ENCODE measurements around the gene MRPL4.
A peak's percentile ranks its signal among the peaks of the same experiment; 100 is the strongest.

MRPL4 gene

GRCh38 chr19:10290357-10290875 is 38.4 kb downstream of the MRPL4 start:
- DNase-seq, result peak; percentile 41

DNA sequence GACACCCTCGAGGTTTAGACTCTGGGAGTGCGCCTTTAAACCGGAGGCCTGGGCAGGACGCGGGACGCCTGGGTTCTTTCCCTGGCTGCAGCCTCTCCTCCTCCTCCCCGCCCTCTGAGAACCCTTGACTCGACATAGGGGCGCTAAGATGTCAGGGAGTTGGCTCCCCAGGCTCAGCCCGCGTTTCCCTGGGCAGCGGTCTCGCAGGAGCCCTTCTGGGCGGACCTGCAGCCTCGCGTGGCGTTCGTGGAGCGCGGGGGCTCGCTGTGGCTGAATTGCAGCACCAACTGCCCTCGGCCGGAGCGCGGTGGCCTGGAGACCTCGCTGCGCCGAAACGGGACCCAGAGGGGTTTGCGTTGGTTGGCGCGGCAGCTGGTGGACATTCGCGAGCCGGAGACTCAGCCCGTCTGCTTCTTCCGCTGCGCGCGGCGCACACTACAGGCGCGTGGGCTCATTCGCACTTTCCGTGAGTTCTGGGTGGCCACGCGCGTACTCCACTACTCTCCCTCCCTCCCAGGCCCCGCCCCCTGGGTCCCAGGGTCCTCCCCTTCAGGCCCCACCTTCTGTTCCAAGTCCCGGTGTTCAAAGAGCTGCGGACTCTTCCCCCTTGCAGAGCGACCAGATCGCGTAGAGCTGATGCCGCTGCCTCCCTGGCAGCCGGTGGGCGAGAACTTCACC is 39.0 kb downstream of the MRPL4 start:
- DNase-seq, result peak; percentile 56

DNA sequence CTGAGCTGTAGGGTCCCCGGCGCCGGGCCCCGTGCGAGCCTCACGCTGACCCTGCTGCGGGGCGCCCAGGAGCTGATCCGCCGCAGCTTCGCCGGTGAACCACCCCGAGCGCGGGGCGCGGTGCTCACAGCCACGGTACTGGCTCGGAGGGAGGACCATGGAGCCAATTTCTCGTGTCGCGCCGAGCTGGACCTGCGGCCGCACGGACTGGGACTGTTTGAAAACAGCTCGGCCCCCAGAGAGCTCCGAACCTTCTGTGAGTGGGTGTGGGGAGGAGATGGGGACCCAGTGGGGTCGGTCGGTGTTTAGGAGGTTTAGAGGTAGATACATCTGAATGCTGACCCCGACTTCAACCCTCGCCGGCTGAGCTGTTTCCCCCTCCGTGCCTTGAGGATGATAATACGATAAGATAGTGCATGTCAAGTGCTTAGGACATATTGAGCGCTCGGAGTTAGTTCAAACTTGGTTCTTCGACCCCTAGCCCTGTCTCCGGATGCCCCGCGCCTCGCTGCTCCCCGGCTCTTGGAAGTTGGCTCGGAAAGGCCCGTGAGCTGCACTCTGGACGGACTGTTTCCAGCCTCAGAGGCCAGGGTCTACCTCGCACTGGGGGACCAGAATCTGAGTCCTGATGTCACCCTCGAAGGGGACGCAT is 39.7 kb downstream of the MRPL4 start:
- no peak for DNase-seq

DNA sequence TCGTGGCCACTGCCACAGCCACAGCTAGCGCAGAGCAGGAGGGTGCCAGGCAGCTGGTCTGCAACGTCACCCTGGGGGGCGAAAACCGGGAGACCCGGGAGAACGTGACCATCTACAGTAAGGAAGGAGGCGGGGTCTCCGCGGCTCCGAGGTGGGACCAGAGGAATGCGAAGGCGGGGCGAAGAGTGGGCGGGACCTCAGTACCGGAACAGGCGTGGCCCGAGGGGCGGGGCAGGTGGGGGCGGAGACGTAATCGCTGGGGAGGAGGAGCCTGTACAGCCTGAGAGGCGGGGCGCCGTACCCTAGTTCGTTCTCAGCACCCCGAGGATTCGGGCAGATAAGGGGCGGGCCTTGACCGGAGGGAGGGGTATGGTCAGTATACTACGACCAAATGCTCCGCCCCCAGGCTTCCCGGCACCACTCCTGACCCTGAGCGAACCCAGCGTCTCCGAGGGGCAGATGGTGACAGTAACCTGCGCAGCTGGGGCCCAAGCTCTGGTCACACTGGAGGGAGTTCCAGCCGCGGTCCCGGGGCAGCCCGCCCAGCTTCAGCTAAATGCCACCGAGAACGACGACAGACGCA is 40.3 kb downstream of the MRPL4 start:
- peak; percentile 85 for DNase-seq

- DNase-seq, result no peak
These were observed 41.0 kb downstream of the MRPL4 start for GRCh38 chr19:10292789-10293636.

GRCh38 chr19:10293637-10294367 is 41.8 kb downstream of the MRPL4 start:
- no peak for DNase-seq

- no peak for DNase-seq
These were observed 42.3 kb downstream of the MRPL4 start for GRCh38 chr19:10294368-10294697.

DNA sequence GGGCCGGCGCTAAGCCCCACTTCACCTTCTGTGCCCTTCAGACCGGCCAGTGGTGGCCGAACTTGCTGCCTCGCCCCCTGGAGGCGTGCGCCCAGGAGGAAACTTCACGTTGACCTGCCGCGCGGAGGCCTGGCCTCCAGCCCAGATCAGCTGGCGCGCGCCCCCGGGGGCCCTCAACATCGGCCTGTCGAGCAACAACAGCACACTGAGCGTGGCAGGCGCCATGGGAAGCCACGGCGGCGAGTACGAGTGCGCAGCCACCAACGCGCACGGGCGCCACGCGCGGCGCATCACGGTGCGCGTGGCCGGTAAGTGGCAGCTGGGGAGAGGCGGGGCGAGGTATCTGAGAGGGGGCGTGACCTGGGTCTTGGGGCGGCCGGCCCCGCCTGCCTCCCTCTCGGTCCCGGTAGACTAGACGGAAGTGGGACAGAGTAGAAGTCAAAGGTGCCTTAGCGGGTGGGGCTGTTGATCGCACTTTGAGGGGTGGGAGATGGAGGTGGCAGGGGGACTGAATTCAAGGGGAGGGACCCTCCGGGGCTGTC is 43.4 kb downstream of the MRPL4 start:
- DNase-seq, result peak; percentile 32

DNA sequence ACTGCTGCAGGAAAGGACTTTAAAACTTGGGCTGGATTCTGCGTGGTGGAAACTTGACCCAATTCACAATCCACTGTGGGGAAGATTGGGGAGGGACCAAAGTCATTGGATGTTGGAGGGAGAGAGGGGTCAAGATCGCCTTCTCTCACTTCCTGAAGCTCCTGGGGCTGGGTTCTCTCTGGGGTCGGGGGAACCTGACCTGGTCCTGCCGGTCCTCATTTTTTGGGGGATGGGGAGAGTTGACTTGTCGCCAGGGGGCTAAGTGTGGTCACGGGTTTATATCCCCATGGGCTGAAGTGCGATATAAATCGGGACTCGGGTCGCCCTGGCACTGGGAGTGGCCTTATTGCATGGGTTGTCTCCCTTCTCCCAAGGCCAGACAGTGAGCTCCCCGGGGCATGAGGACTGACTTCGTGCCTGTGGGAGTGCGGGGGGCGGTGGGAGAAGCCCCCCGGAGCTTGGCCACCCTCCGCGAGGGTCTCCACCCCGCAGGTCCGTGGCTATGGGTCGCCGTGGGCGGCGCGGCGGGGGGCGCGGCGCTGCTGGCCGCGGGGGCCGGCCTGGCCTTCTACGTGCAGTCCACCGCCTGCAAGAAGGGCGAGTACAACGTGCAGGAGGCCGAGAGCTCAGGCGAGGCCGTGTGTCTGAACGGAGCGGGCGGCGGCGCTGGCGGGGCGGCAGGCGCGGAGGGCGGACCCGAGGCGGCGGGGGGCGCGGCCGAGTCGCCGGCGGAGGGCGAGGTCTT is 44.0 kb downstream of the MRPL4 start:
- peak; percentile 45 for DNase-seq

GRCh38 chr19:10299545-10300458 is 47.8 kb downstream of the MRPL4 start:
- no peak for DNase-seq

DNA sequence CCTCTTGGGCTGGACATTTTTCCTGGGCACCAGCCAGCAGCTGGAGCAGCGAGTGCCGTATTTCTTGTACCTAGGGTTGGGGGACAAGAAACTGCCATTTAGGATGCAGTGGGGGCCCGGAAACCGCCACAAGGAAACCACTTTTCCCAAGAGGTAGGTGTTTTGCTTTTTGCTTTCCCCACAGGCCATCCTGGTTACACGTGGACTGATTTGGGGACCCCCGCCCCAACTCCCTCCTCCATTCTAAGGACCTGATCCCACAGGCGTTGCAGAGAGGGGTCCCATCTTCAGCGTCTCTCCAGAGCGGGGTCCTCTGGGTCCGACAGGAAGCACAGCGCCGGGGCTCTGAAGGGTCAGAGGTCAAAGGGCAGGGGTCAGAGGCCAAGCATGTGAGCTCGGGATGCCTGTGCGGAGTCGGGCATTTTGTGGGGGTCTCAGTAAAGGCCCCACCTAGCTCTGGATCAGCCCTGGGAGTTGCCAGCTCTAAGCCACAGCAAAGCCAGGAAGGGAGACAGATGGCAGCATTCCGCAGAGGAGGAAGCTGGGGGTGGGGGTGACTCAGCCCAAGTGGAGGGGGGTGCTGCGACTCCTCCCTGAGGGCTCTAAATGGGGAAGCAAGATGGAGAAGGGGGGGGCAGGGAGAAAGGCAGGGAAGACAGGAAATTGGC is 53.3 kb downstream of the MRPL4 start:
- DNase-seq, result no peak

GRCh38 chr19:10306327-10306726 is 54.3 kb downstream of the MRPL4 start:
- DNase-seq, result no peak

GRCh38 chr19:10309423-10309822 is 57.4 kb downstream of the MRPL4 start, which contains the start of gene ZGLP1:
ZGLP1 (minus strand) TSS chr19:10309815.
- no peak for DNase-seq

All from eye (tissue), 1 donor.